ENCODE data around the gene NEBL. TPM values are rescaled to one million over a fixed set of nuclear protein-coding genes. Genes with fewer than 3 reads are reported as not detected.

NEBL gene
- total and polyA plus RNA-seq, 2 of the 4 experiments (the other 2 are of a cell fraction) = under 0.01 TPM

DNA sequence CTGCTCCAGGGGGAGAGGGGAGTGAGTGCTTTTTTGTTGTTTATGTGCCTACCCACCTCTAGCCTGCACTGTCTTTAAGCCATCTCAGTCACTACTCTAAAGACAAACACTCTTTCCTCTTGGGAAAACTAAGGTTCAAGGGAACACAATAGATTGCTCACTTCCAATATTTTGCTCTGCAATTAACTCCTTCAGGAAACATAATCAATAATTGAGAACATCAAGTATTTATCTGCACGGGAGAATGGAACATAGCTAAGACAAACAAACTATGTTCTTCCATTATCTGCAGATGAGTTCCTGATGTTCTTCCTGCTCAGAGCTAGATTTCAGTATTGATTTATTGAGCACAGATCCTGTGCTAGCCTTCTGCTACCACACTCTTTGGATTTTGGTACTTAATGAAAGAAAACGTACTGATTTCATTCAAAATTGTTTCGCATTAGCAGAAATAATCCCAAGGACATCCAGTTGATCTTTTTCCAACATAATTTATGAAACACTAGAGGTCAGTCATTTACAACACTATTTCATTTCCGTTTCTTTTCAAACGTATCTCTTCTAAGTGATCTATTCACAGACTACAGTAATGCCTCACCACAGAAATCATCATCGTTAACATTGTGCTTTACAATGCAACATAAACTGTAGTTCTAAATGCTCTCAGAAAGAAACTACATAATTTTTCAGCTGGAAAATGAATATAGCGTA is 8.3 kb downstream of the NEBL start:
- H4K8ac ChIP-seq (ENCODE audit: low read depth in 2 of 2, low read length in 2 of 2) = no peak overlapping the region
- H3K79me1 ChIP-seq (ENCODE audit: low read depth in 1 of 2, low read length in 2 of 2) = no peaks in the 10 kb centered on the region
- H3K27me3 ChIP-seq (ENCODE audit: control insufficient read depth, insufficient read depth, low read length) = no peaks in the 10 kb centered on the region
- H3K9me3 ChIP-seq (ENCODE audit: control insufficient read depth, insufficient read depth, low read length) = no peaks in the 10 kb centered on the region
- ATAC-seq (ENCODE audit: low read depth) = no peak
- H3K14ac ChIP-seq (replicated peaks; ENCODE audit: low read depth, low read length) = no peak overlapping the region
- no peak overlapping the region for H2BK20ac ChIP-seq (ENCODE audit: low read depth, low read length)
- dilution Hi-C loops (cut with HindIII; ENCODE audit: low sequenced_read_pairs, unreplicated experiment) = no loop called here
- H3K4me1 ChIP-seq (ENCODE audit: control insufficient read depth, insufficient read depth, low read length) = no peaks in the 10 kb centered on the region
- no peak overlapping the region for H2BK5ac ChIP-seq (ENCODE audit: low read depth, low read length, poor library complexity, severe bottlenecking)
- in situ Hi-C loops (cut with MboI; ENCODE audit: low sequenced_read_pairs) = no loop called here
- H2AK9ac ChIP-seq (replicated peaks; ENCODE audit: low read depth, low read length, poor library complexity) = no peak overlapping the region
- POLR2A ChIA-PET (ENCODE audit: unreplicated experiment) = no interaction called here
- no peak overlapping the region for H2BK120ac ChIP-seq (ENCODE audit: low read depth, low read length)
- no peak overlapping the region for H2AK5ac ChIP-seq (ENCODE audit: low read depth, low read length)
- WGBS, 2 experiments (ENCODE audit: extremely low coverage in 2 of 2, insufficient read length in 1 of 2) = 40% methylated on average over 1 of the region's 7 CpGs; no CpG with 5 or more reads in 1 of the 2 experiments
- no peak overlapping the region for H3K4me3 ChIP-seq (ENCODE audit: insufficient read depth, low read depth, low read length)
- H2AFZ ChIP-seq (replicated peaks; ENCODE audit: low read length, poor library complexity) = no peak overlapping the region
- H2BK15ac ChIP-seq (ENCODE audit: low read depth, low read length) = no peak overlapping the region
- H3K9ac ChIP-seq (ENCODE audit: low read depth, low read length) = no peak overlapping the region
- H3K4me2 ChIP-seq (ENCODE audit: low read depth, low read length) = no peak overlapping the region
- DNase-seq = no peak
- no peak overlapping the region for H3K23ac ChIP-seq (ENCODE audit: low read depth, low read length)
- TF ChIP-seq, protein P1, sequence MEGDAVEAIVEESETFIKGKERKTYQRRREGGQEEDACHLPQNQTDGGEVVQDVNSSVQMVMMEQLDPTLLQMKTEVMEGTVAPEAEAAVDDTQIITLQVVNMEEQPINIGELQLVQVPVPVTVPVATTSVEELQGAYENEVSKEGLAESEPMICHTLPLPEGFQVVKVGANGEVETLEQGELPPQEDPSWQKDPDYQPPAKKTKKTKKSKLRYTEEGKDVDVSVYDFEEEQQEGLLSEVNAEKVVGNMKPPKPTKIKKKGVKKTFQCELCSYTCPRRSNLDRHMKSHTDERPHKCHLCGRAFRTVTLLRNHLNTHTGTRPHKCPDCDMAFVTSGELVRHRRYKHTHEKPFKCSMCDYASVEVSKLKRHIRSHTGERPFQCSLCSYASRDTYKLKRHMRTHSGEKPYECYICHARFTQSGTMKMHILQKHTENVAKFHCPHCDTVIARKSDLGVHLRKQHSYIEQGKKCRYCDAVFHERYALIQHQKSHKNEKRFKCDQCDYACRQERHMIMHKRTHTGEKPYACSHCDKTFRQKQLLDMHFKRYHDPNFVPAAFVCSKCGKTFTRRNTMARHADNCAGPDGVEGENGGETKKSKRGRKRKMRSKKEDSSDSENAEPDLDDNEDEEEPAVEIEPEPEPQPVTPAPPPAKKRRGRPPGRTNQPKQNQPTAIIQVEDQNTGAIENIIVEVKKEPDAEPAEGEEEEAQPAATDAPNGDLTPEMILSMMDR (conservative IDR thresholded peaks at IDR 0.05; ENCODE audit: low read depth, low read length) = no peak
- TF ChIP-seq CEBPB (IDR thresholded peaks at IDR 0.05; ENCODE audit: low read depth, low read length) (no peak), SMC3 (IDR thresholded peaks at IDR 0.05; ENCODE audit: low read depth, low read length) (no peak), CHD1 (IDR thresholded peaks at IDR 0.05; ENCODE audit: low read depth, low read length) (no peak), RAD21 (IDR thresholded peaks at IDR 0.05; ENCODE audit: low read length) (no peak), NFE2L2 (IDR thresholded peaks at IDR 0.05; ENCODE audit: low read depth, low read length) (no peak), RCOR1 (IDR thresholded peaks at IDR 0.05; ENCODE audit: insufficient replicate concordance, low read length) (no peak), MAZ (IDR thresholded peaks at IDR 0.05; ENCODE audit: borderline replicate concordance, low read depth, low read length) (no peak), MAFK (IDR thresholded peaks at IDR 0.05; ENCODE audit: low read depth, low read length) (no peak)
- TF ChIP-seq, protein P2, sequence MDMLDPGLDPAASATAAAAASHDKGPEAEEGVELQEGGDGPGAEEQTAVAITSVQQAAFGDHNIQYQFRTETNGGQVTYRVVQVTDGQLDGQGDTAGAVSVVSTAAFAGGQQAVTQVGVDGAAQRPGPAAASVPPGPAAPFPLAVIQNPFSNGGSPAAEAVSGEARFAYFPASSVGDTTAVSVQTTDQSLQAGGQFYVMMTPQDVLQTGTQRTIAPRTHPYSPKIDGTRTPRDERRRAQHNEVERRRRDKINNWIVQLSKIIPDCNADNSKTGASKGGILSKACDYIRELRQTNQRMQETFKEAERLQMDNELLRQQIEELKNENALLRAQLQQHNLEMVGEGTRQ (IDR thresholded peaks at IDR 0.05; ENCODE audit: low read depth, low read length) = no peak
- no peaks in the 10 kb centered on the region for H3K9me1 ChIP-seq (ENCODE audit: insufficient read depth, low read length)
- no peak overlapping the region for H3K27ac ChIP-seq (ENCODE audit: insufficient read depth, low read length)
- no peak overlapping the region for H4K91ac ChIP-seq (ENCODE audit: insufficient read depth, low read depth, low read length)
- no peak overlapping the region for H4K5ac ChIP-seq (ENCODE audit: low read depth, low read length)
- CTCF ChIA-PET = no interaction called here
- no TSS peak for BruUV-seq (replicated peaks)
- no peak overlapping the region for H3K4ac ChIP-seq (ENCODE audit: low read depth, low read length)
- no peak overlapping the region for H3K56ac ChIP-seq (ENCODE audit: extremely low read depth, insufficient read depth, low read length)
- H4K20me1 ChIP-seq (ENCODE audit: insufficient read depth, low read length) = no peaks in the 10 kb centered on the region
- H3K18ac ChIP-seq (ENCODE audit: low read depth, low read length) = no peak overlapping the region
- intact Hi-C loops (cut with micrococcal nuclease) = no loop called here
- no peaks in the 10 kb centered on the region for H3K36me3 ChIP-seq (ENCODE audit: control insufficient read depth, insufficient read depth, low read length)

Measured in IMR-90 (cell line).